NCI-H524 (cell line): ENCODE data around the gene LEP.
A peak's percentile ranks its signal among the peaks of the same experiment; 100 is the strongest.

Source experiments
- DNase-seq, 2 experiments: peaks; one replicate each; lab custom pipeline; 2025; lab: John Stamatoyannopoulos, UW

Gene LEP

DNA sequence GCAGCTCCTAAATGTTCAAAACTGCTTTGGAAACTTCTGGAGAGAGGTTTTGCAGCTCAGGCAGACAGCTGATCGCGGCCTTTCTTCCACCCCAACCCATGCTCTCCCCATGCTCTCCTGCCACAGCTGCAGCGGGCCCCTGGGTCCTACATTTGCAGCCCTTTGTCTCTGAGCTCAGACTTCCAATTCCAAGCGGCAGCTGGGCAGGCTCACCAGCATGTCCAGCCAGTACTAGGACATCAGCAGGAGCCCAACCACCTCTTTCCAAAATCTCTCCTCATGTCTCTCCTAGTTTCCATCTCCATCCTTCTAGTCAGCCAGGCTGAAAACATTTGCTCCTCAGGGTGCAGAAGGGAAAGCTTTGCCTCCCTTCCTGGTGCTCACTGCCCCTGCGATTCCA, 6.0 kb downstream of the LEP start:
- no peak for DNase-seq

DNA sequence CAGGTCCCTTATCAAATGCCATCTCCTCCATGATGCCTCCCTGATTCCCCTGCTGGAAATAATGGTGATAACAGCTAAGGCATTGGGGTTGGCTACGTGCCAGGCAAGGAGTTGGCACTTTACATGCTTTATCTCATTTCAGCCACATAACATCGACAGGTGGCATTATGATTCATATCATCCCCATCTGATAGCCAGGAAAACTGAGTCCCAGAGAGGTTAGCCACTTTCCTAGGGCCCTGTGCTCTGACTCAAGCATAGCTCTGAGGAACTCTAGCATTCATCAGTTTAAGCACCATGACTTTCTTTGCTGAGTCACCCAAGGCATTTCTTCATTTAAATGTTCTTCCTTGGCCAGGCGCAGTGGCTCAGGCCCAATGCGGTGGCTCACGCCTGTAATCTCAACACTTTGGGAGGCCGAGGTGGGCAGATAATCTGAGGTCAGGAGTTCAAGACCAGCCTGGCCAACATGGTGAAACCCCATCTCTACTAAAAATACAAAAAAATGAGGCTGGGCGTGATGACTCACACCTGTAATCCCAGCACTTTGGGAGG, 6.6 kb downstream of the LEP start:
- DNase-seq: no peak

DNA sequence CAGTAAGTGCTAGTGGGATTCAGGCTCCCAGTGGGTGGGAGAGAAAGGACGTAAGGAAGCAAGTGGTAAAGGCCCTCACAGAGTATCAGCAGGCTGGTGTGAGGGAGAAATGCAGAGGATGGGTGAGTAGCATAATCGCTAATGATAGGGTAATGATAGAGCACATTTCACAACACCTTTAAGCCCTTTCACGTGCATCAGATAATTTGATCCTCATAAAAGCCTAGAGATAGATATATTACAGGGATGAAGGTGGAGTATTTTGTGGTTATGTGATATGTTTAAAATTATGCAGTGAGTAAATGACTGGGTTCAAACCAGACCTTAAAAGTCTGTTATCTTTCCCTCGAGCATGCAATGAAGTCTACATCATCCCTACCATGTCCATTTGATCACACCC, 10.3 kb downstream of the LEP start:
- no peak for DNase-seq

DNA sequence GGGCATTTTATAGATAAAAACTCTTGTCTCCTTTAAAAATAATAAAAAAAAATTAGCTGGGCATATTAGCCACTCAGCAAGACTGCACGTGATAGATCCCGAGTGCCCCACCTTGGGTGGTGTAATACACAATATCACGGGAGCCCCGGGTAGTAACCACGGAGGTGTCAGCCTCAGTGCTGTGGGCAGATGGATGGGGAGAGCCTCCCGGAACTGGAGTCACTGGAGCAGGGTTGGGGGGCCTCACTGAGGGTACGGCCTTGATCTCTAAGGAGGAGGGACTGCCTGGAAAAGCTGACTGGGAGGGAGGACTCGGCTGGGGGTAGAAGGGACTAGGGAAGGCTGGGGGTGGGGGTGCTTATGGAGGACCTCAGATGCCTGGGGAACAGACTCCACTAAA, 12.6 kb downstream of the LEP start:
- DNase-seq: no peak

DNA sequence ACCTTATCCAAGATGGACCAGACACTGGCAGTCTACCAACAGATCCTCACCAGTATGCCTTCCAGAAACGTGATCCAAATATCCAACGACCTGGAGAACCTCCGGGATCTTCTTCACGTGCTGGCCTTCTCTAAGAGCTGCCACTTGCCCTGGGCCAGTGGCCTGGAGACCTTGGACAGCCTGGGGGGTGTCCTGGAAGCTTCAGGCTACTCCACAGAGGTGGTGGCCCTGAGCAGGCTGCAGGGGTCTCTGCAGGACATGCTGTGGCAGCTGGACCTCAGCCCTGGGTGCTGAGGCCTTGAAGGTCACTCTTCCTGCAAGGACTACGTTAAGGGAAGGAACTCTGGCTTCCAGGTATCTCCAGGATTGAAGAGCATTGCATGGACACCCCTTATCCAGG, 13.4 kb downstream of the LEP start:
- DNase-seq: no peak

DNA sequence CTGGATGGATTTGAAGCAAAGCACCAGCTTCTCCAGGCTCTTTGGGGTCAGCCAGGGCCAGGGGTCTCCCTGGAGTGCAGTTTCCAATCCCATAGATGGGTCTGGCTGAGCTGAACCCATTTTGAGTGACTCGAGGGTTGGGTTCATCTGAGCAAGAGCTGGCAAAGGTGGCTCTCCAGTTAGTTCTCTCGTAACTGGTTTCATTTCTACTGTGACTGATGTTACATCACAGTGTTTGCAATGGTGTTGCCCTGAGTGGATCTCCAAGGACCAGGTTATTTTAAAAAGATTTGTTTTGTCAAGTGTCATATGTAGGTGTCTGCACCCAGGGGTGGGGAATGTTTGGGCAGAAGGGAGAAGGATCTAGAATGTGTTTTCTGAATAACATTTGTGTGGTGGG, 14.2 kb downstream of the LEP start:
- DNase-seq: no peak

DNA sequence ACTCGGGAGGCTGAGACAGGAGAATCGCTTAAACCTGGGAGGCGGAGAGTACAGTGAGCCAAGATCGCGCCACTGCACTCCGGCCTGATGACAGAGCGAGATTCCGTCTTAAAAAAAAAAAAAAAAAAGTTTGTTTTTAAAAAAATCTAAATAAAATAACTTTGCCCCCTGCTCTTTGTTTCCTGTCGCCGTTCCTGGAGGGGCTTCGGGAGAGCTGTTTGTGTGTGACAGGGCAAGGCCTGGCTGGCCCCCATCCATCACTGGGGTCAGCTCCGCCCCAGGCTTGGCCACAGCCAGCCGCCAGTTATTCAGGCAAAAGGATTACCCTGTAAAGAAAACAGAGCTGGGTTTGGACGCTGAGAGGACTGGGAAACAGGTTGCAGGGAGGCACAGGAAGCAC, 16.4 kb downstream of the LEP start:
- DNase-seq: no peak

DNA sequence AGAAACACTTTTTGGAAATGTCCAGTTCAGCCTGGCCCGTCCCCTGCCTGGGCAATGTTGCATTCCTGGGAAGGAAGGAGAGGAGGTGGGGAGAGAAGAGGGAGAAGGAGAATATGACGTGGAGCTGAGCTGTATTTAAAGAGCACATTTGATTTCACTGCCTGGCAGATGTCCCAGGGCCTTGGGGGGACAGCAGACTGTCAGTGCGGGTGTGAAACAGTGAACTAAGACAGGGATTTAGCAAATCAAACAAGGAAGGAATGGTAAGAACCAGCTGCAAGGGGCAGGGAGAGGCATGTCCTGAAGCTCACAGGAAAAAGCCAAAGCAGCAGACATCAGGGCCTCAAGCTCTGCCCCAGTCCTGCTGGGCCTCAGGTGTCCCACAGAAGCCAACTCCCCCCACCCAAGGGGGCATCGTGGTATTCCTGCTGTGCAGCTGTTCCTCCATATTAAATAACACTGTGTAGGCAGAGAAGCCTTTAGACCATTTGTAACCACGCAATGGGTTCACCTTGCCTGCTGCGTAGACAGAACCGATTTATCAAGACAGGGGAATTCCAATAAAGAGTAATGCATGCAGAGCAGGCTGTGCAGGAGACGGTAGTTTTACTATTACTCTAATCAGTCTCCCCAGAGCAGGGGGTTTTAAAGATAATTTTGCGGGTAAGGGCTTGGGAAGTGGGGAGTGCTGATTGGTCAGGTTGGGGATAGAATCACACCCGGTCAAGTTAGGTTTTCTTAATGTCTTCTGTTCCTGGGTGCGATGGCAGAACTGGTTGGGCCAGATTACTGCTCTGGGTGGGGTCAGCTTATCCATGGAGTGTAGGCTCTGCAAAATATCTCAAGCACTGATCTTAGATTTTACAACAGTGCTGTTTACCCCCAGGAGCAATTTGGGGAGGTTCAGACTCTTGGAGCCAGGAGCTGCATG, 18.3 kb downstream of the LEP start:
- DNase-seq: peak; percentile 22 to 74

DNA sequence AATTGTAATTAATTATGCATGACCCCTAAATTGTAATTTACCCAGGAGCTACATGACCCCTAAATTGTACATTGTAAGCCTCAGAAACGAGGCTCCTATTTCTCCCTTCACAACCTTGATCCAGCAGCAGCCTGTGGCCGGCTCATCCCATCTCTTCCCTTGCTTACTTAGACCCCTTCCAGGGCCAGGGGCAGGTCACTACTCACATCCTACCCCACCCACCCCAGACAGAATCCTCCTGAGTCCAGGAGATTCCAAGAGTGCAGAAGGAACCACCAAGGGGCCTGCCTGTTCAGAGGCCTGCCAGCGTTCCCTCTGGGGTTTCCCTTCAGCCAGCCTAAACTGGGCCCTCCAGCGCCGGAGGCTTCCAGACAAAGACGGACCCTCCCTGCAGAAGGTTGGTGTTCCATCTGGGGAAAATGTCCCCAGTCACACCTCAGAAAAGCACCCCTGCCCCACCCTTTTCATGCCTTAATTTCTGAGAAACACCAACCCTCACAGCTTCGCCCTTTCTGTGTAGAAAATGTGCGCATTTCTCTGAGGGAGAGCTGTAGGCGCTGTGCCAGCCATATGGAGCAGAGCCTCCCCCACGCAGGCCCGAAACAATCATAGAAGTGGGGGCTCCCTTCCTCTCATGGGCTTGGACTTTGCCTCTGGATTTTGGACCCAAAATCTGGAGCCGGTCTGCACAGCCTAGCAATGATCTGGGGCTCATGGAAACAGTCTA, 19.2 kb downstream of the LEP start:
- no peak for DNase-seq

DNA sequence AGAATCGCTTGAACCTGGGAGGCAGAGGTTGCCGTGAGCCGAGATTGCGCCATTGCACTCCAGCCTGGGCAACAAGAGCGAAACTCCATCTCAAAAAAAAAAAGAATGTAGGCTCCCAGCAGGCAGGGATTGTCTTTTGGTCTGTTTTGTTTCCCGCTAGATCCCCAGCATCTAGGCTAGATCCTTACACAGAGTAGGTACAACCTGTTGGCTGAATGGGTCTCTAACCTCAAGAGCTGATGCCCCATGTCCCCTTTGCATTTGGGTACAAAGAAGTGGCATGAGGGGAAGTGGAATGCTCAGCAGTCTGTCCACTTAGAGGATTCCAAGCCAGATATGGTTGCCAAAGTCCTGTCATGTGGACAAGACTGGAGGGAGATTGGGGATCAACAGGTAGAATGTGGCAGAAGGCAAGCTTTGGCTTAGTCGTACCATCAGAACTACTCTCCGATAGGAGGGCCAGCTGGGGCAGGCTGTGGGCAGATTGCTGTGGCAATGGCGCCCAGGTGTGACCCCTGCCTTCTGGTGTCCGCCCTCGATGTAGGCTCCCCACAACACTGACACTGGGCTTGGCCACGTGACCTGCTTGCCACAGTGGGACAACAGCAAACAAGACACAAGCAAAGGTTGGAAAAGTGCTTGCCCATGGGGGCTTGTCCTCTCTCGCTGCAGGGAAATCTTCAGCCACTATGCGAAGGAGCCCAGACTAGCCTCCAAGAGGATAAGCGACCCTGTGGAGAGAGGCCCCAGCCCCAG, 21.4 kb downstream of the LEP start:
- no peak for DNase-seq

DNA sequence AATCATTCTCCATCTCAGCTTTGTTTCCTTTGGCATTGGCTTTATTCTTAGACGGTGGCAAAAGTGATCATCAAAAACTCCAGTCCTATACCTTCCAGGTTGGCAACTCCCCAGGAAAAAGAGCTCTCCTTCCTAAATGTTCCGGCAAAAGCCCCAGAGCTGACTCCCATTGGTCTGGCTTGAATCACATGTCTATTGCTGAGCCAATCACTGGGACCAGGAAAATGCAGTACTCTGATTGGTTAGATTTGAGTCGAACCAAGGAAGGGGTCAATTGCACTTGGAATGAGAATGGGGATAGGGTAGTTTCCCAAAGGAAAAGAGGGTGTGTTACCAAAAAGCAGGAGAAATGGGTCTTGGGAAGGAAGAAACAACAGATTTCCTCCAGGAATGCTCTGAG, 22.3 kb downstream of the LEP start:
- no peak for DNase-seq

DNA sequence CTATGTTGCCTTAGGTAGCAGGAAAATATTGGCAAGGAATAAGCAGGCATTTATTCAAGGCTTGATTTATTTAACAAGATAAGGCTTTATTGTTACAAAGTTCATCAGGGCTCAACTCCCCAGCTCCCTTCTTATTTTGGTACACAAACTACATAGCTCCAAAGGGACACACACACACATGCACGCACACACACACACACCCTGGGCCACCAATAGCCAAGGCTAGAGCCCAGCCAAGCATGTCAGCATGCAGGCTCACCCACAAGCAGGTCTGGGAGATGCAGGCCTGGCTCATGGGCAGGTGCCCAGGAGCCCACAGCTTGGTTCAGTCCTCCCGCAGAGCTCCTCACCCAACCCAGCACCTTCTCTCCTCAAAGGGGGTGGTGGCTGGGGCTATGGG, 23.4 kb downstream of the LEP start:
- no peak for DNase-seq

DNA sequence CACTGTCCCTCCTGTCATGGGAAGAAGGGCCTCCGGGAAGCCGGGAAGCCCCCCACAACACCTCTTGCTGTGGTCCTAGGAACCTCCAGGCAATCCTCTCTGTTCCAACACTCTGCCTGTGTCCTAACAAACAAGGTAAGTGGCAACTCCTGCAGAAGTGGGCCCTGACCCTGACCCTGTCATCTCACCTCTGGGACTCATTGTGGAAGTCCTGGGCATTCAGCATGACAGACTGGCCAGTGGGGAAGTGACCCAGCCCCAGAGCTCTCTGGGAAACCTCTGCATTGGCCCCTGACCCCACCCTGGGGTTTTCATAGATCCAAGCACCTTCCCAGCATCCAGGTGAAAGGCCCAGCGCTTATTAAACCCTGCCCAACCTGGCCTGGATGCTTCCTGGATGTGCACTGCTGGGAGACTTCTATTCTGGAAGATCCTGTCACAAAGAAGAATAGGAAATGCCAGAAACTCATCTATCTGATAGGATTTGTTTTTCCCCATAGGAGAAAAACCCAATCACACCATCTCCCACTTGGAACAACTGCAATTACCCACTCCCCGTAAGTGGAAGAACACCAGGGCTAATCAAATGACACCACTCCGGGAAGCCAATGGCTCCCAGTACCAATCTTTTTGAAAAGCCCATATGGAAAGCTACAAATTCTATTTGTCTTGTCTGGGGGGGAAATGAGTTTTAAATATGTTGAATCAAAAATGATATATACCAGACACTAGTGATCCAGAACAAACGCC, 24.3 kb downstream of the LEP start:
- DNase-seq: no peak

DNA sequence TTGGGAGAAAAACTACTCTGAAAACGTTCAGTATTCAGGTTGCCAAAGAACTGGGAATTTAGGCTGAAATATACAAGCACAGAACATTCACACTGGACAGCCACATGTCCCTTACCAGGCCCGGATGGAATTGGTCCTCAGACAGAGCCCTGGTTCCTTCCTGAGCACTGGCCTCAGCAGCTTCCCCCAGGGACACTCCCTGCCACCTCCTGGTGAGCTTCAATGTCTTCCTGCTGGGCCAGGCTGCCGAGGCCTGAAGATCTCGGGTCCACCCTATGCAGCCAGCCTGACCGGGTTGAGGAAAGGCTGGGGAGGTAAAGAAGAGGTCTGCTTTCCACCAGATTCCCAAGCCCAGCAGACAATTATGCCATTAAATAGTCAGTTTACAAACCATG, 24.8 kb downstream of the LEP start:
- DNase-seq: no peak

DNA sequence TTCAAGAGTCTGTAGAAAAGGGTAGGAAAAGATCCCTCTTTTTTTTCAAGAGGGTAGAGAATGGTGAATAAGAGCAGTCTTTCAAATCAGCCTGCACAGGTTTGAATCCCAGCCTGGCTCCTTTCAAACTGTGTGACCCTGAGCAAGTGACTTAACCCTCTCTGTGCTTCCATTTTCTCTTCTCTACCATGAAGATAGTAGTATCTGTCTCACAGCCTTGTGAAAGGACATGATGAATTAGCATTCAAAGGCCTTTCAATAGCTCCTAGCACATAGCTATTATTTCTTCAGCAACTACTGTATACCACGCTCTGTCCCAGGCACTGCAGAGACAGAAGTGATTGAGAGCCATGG, 25.4 kb downstream of the LEP start:
- DNase-seq: no peak

DNA sequence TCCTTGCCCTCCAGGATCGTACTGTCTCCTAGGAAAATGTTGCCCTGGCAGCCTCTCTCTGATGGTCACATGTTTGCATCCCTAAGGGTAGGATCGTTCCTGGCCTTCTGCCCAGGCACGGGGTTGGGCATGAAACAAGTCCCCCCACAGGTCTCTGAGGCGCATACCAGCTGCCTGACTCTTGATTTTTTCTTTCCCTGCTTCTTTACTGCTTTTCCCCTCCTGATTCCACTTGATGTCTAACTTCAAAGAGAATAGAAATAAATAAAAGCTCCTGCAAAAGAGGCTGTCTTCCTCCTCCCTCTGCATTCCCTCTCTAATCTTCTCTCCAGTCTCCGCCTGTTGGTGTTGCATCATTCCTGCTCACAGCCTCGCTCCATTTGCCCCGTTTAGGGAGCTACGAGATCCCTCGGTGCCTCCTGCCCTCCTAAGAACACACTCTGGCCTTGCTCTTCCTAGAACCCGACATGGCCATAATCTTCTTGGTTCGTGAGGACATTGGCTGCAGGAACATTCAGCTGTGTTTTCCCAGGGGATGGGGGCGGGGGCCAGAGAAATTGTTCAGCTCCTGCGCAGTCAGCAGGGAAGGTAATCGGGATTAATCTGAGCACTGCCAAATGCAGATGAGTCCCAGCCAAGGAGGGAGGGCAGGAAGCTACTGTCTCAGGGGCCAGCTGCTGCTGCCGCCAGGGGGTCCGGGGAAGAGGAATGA, 26.0 kb downstream of the LEP start:
- peak; percentile 86 to 93 for DNase-seq

DNA sequence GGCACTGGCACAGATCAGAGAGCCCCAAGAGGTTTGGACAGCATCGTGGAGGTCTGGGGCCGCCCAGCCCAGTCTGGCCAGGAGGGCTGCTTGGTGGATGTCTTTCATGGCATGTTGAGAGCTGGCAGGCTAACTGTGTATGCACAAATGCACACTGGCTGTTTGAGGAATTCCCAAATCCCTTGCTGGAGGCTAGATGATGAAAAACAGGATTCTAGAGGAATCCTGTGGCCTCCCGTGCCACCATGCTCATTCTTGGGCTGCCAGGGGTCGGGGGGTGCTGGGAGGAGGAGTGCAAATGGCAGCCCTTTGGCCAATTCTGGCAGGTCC, 26.5 kb downstream of the LEP start:
- no peak for DNase-seq

DNA sequence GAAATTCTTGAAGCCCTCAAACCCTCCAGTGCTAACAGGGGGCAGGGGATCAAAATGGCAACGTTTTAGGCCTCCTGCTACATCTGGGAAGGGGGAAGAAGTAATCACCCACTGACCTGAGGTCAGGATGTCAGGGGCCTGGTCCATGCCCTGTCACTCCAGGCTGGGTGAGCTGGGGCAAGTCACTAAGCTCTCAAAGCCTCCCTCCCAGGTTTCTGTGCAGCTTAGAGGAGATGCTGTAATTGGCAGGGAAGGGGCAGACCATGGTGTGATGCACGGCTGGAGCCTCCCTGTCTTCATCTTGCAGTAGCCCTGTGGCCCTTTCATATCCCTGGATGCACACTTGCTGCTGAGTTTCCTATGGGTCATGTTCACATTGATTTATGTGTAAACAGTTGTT, 27.2 kb downstream of the LEP start:
- peak in 1 of 2 experiments; percentile 13 for DNase-seq

DNA sequence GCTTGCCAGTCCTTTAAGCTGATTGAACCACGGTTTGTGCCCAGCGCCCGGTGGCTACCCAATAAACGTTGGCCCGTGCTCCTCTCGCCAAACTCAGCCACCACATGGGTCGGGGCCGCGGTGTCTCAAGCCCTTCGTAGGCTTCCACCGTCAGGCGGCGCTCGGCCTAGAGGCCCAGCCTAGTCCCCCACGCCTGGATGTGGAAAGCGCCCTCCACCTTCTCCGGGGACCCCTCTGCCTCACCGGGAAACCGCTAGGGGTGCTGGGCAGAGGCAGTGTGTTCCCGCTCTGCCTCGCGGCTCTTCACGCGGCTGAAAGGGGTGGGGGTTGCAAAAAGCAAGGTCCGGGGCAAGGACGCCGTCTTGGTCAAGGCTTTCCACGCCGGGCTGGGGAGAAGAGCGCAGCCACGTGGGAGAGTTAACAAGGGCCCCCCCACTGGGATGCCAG, 29.8 kb downstream of the LEP start:
- no peak for DNase-seq

DNA sequence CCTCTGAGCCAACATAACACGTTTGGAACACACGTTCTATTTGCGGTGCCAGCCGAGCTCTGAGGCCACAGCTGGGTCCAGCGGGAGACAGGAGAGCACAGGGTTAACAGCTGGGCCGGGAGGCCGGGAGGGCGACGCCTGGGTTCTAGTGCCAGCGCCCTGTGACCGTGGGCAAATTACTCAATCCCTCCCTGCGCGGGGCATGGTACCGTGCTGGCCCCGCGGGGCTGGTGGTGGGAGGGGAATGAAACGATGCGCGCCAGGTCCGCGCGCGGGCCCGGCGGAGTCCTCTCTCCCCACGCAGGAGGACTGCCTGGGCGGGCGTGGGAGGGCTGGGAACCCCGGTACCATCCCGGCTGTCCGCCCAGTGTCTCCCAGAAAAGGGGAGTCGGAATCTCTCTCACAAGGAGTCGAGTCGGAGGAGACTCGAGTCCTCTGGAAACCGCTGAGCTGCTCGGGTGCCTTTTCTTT, 30.4 kb downstream of the LEP start:
- DNase-seq: no peak

DNA sequence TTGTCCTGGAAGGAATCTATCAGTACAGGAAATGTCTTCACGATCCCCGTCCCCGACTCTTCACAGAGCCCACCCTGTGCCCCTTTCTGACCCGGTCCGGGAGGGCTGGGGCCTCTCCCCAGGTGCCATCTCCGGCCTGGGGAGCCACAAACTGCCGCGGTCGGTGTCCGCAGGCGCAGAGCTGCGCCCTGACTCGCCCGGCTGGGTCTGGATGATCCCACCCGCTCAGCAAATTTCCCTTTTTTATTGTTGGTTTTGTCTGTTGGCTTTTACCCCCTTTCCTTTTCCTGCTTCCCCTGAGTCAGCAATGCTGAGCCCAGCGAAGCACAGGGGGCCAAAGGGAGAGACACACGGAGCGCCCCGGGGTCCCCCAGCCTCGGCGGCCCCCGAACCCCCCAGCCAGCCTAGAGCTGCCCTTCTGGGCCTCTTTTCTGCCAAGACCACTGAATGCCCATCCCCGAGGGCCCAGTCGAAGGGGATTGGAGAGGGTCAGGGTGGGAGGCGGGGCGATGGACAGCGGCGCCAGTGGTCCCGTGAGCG, 30.9 kb downstream of the LEP start:
- DNase-seq: no peak
